ENCODE results near the gene FIBP.

Gene FIBP

DNA sequence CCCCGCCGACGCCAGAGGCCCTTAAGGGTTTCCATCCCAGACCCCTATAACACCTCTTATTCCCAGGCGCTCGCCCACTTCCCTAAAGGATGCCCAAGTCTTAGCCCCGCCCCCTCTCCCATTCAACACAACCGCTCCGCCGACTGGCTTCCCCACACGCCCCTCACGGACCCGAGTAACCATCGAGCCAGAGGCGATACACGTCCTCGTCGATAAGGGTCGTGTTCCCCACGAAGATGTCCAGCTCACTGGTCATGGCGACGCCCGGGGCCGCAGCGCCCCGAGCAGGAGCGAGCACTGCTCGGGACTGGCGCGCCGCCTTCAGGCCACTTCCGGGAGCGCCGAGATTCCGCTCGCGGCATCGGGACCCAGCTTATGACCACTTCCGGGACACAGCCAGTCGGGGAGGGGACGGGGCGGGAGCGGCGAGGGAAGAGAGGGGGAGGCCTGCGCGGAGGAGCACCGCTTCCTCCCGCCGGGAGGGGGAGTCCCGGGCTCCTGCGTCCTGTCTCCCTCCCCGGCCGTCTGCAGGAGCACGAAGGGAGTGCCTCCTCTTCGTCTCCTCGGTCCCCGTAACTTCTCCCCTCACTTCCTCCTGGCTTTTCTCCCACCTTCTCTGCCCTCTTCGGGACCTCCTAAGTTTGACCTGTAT is at the start of gene FIBP:
TSS of gene FIBP (minus strand) at position 309 of the 652 bp plus-strand sequence. CDS start at position 256, 53 bp downstream.
- peak; percentile 72 to 90 for DNase-seq

DNA sequence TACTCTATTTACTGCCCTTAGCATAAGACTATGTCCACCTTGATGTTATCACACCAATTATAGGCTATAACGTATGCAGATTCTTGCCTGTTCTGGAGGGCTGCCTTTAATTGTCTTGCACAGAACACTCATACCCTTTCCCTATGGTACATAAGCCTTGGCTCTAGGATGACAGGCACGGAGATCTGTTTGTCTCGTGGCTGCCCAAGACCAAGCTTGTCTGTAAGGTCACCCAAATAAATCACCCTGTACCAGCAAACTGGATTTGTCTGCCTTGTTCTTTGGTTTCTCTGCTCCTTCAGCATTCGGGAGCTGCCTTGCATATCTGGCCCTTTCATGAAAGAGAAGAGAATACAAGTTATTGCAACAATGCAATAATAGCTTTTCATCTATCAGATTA is 49.5 kb upstream of the FIBP start:
- no peak for DNase-seq

DNA sequence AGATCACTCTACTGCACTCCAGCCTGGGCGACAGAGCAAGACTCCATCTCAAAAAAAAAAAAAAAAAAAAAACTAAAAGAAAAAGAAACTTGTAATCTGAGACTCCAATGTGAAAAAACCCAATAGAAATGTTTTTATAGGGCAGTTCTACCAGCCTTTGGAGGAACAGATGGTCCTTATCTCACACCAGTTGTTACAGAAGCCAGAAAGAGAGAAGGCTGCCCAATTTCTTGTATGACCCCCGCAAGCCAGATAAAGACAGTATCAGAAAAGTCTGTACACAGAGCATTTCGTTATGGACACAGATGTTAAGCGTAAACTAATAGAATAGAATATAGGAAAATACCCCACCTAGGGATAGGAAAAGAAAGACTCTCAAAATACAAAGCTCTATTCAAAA is 45.7 kb upstream of the FIBP start:
- DNase-seq, result no peak

DNA sequence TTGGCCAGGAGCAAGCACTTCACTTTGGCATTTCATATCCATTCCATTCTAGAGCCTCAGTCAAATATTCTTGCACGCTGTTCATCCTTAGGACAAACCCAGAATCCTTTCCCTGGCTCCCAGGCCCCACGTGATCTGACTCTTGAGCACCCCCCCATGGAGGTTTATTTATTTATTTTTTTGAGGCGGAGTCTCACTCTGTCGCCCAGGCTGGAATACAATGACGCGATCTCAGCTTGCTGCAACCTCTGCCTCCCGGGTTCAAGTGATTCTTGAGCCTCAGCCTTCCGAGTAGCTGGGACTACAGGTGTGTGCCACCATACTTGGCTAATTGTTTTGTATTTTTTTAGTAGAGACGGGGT is 44.3 kb upstream of the FIBP start:
- no peak for DNase-seq

DNA sequence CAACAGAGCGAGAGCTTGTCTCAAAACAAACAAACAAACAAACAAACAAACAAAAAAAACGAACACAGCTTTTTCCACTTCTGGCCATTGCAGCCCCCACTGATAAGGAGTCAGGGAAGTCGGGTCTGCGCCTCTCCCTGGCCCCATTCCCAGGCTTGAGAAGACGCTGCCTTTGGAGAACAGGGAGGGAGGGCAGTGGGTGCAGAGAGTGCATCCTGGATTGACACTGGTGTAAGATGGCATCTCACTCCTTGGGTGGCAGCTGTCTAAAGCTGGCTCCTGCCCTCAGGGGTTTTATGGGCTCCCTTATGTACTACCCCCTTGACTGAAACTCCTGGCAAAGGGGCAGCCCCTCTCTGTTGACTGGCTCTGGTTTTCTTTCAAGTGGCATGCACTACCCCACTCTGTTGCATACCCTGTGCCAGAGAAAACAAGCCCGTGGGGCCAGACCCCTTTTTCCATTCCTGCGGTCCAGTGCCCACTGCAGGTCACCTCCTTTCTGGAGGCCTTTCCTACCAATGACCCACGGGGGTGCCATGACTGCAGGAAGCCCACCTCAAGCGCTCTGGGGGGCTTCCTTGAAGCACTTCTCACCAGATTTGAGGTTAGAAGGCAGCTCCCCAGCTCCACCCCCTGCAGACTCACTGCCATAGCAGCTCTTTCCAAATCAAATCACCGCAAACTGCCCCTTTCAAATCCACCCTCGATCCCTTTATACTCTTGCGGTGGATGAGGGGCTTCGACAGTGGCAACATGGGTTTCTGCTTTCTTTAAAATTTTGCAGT is 43.7 kb upstream of the FIBP start:
- no peak for DNase-seq

DNA sequence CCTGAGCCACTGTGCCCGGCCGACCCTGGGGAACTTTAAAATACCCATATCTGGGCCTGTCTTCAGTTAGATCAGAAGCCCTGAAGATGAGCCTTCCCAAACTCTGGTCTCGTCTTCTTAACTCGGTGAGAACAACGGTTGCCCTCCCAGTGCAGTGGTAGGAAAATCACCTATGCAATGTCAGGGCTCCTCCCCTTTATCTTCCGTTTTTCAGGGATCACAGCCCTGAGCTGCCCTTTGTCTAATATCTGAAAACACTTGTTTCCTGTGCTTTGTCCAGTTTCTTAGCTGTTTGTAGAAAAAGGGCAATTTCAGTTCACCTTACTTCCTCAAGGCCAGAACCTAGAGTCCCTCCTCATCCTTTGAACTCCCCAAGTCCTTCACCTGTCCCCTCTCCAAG is 40.4 kb upstream of the FIBP start:
- no peak for DNase-seq

DNA sequence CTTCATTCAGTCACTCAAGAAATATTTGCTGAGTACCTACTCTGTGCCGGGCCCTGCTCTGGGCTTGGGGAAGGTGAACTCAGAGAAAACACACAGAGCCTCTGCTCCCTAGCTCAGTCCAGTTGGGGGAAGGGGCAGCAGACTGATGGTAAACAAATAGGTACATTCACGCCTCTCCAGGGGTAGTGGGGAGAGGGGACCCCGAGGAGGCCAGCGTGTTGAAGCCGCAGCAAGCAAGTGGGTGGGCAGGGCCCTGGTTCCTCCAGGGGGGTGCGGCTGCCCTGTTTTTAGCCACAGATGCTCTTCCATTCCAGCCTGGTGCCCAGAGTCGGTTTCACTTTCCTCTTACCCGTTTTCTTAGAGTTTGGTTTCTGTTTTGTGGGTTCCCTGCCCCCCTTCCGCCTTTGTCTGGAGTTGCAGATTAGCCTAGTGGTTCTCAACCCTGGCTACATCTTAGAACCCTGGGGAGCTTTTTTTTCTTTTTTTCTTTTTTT is 39.7 kb upstream of the FIBP start:
- no peak for DNase-seq

DNA sequence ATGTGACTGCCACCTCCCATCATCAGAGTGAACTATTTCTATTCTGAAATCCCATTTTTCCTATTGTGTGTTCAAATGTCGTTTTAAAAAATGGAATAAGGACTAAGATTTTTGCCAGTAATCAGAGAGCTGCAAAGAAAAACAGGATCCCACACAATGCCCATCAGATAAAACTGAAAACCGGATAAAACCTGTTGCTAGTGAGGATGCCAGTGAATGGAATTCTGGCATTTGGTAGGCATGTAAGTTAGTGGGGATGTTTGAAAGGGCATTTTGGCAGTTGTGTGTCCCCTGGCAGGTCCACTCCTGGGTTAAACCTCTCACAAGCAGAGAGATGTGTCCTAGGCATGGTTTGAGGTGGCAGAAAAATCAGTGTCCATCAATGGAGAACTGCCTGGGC is 37.1 kb upstream of the FIBP start:
- DNase-seq, result no peak

DNA sequence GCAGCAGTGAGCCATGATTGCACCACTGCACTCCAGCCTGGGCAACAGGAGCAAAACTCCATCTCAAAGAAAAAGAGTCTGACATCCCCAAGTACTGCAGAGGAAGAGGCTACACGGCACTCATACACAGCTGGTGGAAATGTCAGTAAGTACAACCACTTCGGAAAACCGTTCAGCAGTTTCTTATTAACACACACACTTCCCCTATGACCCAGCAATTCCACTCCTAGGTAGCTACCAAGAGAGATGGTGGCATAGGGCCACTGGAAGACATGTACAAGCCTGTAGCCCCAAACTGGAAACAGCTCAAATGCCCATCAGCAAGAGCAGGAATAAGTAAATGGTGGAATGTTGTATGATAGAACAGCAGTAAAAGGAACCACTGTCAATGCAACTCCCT is 34.3 kb upstream of the FIBP start:
- no peak for DNase-seq

DNA sequence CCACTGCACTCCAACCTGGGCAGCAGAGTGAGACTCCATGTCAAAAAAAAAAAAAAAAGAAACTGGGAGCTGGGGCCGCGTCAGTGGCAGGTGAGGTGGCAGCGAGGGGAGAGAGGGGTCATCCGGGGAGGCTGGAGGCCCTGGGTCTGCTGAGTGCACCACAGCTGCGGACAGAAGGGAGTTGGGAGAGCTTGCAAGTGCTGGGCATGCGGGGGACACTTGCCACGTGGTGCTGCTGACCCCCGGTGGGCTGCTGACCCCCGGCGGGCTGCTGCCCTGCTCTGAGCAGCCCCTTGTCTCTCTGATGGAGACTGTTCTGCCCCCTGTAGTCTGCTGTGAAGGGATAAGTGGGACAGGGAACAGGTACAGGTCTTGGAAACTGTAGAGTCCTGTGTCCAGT is 33.6 kb upstream of the FIBP start:
- DNase-seq, result no peak

DNA sequence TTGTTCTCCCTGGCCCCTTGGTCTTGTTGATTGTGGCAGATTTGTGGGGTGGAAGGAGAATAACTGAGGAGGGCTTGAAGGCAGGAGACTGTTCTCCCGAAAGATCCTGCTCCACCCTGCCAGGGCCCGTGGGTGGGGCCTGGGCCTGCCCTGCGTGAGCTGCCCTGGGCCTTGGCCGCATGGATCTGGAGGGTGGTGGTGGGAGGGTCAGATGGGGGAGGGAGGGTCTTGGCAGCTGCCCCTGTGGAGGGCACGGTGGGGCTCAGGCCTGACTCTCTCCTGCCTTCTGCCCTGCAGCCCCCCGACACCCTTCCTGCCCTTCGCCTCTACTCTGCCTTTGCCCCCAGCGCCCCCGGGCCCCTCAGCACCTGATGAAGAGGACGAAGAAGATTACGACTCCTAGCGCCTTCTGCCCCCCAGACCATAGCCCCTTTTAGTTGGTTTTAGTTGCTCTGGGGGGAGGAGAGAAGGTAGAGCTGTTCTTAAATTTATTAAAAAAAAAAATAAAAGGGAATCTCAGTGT is 32.8 kb upstream of the FIBP start:
- no peak for DNase-seq

DNA sequence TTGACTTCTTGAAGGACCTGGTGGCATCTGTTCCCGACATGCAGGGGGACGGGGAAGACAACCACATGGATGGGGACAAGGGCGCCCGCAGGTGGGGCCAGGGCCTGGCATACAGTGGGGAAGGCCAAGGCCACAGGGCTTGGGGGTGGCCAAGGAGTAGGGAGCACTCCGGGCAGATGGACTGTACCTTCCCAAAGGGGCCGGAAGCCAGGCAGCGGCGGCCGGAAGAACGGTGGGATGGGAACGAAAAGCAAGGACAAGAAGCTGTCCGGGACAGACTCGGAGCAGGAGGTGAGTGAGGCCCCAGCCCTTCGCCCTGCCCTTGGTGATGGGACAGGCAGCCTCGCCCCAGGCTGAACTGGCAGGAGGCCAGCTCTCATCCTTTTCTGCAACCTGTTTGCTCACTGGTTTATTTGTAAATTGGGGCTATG is 32.1 kb upstream of the FIBP start:
- no peak for DNase-seq

DNA sequence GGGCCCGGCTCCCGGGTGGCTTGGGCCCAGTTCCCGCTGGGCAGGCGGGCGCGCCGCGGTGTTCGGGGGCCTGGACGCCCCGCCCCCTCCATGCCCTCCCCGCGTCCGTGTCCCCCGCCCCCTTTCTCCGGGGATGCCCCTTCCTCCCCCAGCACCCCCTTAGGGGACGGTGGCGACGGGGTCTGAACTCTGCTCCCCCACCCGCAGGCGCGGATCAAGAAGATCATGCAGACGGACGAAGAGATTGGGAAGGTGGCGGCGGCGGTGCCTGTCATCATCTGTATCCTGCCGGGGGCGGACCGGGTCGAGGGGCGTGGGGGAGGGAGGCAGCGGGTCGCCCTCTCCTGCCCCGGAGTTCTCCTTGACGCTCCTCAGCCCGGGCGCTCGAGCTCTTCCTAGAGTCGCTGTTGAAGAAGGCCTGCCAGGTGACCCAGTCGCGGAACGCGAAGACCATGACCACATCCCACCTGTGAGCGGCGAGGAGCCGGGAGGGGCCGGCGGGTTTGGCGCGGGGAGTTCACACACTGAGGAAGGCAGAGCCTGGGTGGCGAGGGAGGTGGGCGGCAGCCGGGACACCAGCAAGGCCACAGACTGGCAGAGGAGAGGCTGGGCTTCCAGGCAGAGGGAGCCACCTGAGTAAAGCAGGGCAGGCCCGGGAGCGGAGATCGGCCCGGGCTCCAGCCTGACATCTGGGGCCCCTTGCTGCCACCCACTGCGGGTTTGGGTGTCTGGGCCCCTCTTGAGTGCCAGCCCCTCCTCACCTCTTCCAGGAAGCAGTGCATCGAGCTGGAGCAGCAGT is 31.5 kb upstream of the FIBP start:
- DNase-seq, result no peak

DNA sequence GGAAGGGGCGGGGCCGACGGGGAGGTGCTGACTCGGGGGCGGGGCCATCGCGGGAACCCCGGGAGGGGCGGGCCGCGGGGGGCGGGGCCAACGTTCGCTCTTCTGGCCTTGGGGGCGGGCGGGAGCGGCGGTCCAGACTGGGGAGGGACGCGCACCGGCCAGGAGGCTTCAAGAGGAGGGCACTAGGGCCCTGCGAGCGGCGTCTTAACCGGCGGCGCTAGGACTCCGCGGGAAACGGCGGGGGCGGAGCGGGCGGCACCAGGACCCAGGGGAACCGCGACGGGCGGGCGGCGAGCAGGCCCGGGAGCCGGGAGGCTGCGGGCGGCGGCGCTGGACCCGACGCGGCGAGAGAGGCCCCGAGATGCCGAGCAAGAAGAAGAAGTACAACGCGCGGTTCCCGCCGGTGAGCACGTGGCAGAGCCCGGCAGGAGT is 30.9 kb upstream of the FIBP start, which contains the start of gene DRAP1:
TSS of gene DRAP1 (plus strand) at position 286 of the 432 bp plus-strand sequence. CDS start at position 362, 76 bp downstream.
- DNase-seq, result peak; percentile 84 to 98

DNA sequence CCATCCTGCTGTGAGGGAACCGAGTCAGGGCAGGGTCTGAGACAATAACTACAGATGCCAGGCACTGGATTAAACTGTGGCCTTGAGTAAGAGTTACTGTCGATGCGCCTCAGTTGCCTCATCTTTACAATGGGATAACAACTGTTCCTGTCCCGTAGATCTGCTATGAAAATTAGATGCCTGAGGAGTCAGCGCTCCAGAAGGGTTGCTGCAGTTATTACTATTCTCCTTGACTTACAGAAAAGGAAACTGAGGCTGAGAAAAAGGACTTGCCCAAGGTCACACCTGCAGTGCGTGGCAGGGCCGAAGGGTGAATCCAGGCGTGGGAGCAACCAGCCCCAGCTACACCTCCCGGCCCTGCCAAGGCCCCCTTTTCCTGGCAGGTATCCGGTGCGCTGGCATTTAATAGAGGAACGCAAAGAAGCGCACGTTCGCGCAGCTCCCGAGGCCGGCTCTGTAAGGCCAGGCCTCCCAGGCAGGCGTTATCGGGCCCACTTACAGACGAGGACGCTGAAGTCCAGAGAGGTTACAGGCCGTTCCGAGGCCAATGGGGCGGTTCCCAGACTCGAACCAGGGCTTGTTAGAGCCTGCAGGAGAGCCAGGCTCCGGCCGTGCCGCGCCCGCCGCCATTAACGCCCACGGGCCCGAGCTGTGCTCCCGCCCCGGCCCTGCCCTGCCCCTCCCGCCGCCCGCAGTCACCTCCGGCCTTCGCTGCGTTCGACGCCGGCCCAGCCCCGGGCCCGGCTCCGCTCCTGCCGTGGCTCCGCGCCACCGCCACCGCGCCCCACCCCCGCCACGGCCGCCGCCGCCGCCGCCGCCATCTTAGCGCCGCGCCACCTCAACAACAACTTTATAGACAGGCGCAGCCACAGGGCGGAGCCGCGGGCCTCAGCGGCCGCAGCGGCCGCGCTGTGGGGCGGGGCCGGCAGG is 30.2 kb upstream of the FIBP start, which contains the start of gene C11orf68:
TSS of gene C11orf68 (minus strand) at position 852 of the 930 bp plus-strand sequence. CDS start at position 821, 31 bp downstream.
- DNase-seq, result no peak

DNA sequence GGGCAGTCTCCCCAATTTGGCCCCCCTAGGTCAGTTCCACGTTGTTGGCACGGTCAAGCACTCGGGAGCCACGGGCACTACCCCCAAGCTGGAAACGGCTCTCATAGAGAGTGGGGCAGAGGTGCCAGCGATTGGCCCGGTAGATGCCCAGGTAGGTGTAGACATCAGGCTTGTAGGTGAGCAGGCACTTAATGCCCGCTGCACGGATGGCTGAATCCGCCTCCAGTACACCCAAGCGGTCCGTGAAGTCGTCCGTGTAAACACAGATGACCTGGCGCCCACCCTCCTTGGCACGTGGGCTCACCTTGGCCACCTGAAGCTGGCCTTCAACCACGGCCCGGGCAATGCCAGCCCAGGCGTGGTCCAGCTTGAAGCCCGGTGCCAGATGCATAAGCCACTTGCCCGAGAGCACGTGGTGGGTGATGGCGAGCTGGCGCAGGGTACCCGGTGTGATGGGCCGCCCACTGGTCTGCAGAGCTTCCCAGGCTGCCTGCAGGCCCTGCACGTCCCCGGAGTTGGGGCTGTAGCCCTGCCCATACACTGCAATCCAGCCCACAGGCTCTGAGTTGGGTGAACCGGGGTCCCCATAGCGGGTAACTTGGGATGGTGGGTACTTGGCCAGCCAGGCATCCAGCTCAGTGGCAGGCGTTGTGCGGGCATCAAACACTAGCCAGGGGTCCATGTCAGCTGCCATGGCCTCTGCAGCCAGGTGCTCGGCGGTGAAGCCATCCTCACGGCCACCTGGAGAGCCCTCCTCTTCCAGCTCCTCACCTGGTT is 29.4 kb upstream of the FIBP start:
- DNase-seq, result no peak

DNA sequence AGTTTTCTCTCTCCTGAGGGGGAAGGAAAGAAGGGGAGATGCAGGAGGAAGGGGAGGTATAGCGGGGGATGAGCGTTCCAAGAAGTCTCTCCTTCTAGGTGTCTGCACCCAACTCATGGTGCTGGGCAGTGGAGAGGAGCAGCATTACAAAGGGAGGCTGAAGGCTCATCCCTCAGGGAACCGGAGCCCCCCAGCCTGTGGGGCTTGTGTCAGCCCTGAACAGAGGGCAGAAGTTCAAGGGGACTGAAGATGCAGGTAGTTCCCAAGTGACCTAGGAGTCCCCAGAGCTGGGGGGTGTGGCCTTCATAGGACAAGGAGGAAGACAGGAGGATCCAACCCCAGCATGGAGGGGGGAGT is 28.8 kb upstream of the FIBP start:
- no peak for DNase-seq

DNA sequence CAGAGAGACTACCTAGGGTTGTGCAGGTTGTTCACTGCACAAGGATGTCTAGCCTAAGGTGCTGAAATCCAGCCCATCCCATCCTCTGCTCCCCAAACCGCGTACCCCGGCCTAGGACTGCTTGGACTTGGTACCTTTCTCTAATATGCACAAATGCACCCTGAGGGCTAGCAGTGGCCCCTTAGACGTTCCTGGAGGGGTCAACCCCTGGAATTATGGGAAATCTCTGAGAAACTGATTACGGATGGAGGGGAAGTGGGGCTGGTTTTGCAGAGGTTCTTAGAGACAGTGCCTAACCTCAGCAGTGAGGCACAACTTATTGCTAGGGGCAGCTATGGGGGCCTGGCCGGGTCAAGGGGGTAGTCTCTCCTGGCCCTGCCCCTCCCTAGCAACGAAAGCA is 28.1 kb upstream of the FIBP start:
- DNase-seq, result no peak

DNA sequence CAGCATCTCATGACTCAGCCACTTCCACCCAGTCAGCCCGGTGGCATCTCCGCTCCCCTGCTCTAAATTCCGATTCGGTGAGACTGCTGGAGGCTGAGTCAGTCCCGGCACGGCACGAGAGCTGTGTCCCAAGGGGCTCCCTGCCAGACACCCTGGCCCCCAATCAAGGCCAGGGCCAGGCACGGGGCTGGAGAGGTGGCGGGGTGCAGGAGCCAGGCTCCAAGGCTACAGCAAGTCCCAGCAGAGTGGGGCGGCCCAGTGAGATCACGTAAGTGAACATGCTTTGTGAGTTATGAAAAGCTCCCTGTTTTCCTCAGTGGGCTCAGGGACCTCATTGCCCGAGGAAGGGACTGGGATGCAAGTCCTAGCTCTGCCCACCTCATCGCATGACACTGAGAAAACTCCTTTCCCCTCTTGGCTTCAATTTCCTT is 27.6 kb upstream of the FIBP start:
- DNase-seq, result no peak

DNA sequence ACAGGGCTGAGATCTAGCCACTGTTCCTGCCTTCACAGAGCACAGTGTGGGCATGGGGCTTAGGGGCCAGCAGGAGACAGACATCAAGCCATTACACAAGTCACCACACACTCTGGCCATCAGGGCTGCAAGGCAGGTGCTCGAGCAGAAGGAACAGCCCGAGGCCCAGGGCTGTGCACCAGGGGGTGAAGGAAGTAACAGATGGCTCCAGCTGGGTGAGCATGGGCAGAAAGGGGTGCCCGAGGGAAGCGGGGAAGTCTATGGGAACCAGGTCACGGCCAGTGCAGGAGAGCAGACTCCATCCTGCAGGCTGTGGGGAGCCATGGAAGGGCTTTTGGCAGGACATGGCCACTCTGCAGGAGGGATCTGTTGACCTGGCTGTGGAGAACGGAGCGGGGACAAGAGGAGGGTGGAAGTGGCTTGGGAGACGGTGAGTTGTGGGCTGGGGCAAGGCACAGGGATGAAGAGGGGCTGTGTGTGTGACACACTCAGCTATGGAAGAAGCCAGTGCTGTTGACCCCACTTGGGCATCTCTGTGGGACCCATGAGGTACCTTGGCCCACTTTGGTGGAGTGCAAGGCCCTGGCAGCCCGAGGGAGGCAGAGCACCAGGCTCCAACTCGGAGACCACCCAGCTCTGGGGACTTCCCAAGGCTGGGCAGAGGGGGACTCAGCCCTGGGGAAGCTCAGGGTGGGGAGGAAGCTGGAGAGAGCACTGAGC is 27.0 kb upstream of the FIBP start:
- no peak for DNase-seq
